PC-3 (cell line): Measurements from ENCODE around the gene SRD5A2. TPM values are rescaled to one million over a fixed set of nuclear protein-coding genes. Genes with fewer than 3 reads are reported as not detected.
"Not testable (repeated sequence)": the region's sequence is repeated elsewhere in the genome, so short reads cannot be mapped to it uniquely, and the experiment has no call there.

Source experiments
- ATAC-seq: fragments of 200-7000 bp; cut with Tn5 transposase; 2 replicates; pipeline ENCODE4 v1.9.1; 2020; ENCODE audit warnings: mild to moderate bottlenecking, moderate library complexity
- BruUV-seq: library from RNA; stranded (reverse); fragments of 400-500 nt; replicated peaks from 2 replicates; lab custom pipeline; 2021; lab: Mats Ljungman, UMichigan
- CTCF ChIA-PET: fragments of 300-600 bp; sonication (Branson Sonifier 250); formaldehyde crosslinking; loops from one replicate; lab custom pipeline; 2022; ENCODE audit warnings: antibody characterized with exemption; lab: Charles Lee
- POLR2A ChIA-PET: fragments of 300-600 bp; sonication (Branson Sonifier 250); formaldehyde crosslinking; loops from one replicate; lab custom pipeline; 2022; ENCODE audit warnings: antibody characterized with exemption; ENCODE audit not compliant: unreplicated experiment; lab: Charles Lee
- DNase-seq: peaks from one replicate; pipeline ENCODE4 v3.0.0-alpha.2; 2015
- H2AFZ ChIP-seq: fragments of 300-600 bp; sonication (generic); 2 replicates; pipeline ENCODE4 v1.6.0; 2016; ENCODE audit warnings: antibody characterized with exemption, low read length
- H3F3A ChIP-seq: fragments of 300-600 bp; sonication (generic); one replicate; pipeline ENCODE4 v1.6.0; 2017; ENCODE audit warnings: antibody characterized with exemption, low read length, control low read depth, mild to moderate bottlenecking; ENCODE audit not compliant: unreplicated experiment
- H3K27ac ChIP-seq: fragments of 300-600 bp; sonication (generic); 2 replicates; pipeline ENCODE4 v1.5.1; 2016; ENCODE audit warnings: mild to moderate bottlenecking, low read length
- H3K27me3 ChIP-seq: fragments of 300-600 bp; sonication (generic); 2 replicates; pipeline ENCODE4 v1.6.1; 2016; ENCODE audit warnings: low read length, mixed read lengths
- H3K36me3 ChIP-seq: fragments of 300-600 bp; sonication (generic); 2 replicates; pipeline ENCODE4 v1.6.1; 2016; ENCODE audit warnings: low read depth, mixed run types, low read length, mixed read lengths
- H3K4me1 ChIP-seq: fragments of 300-600 bp; sonication (generic); 2 replicates; pipeline ENCODE4 v1.5.1; 2016; ENCODE audit warnings: low read length; ENCODE audit not compliant: insufficient read depth
- H3K4me2 ChIP-seq: fragments of 300-600 bp; sonication (generic); 2 replicates; pipeline ENCODE4 v1.6.0; 2016; ENCODE audit warnings: low read length
- H3K4me3 ChIP-seq: fragments of 300-600 bp; sonication (generic); 2 replicates; pipeline ENCODE4 v1.5.1; 2016; ENCODE audit warnings: mild to moderate bottlenecking, low read length, mixed read lengths
- H3K79me2 ChIP-seq: fragments of 300-600 bp; sonication (generic); 2 replicates; pipeline ENCODE4 v1.6.1; 2017; ENCODE audit warnings: low read length, mixed read lengths
- H3K9ac ChIP-seq: fragments of 300-600 bp; sonication (generic); 2 replicates; pipeline ENCODE4 v1.6.0; 2016; ENCODE audit warnings: mild to moderate bottlenecking, low read length
- H3K9me2 ChIP-seq: fragments of 300-600 bp; sonication (generic); replicated peaks from 2 replicates; pipeline ENCODE4 v1.6.1; 2016; ENCODE audit warnings: mixed run types, low read length, mixed read lengths
- H3K9me3 ChIP-seq: fragments of 300-600 bp; sonication (generic); 2 replicates; pipeline ENCODE4 v1.6.1; 2016; ENCODE audit warnings: low read length, mixed read lengths
- H4K20me1 ChIP-seq: fragments of 300-600 bp; sonication (generic); 2 replicates; pipeline ENCODE4 v1.6.1; 2016; ENCODE audit warnings: low read length, mixed read lengths
- CTCF ChIP-seq: fragments of 300-600 bp; sonication (generic); conservative IDR thresholded peaks from 2 replicates; pipeline ENCODE4 v1.5.1; 2017; ENCODE audit warnings: antibody characterized with exemption, low read depth, mild to moderate bottlenecking, low read length
- EZH2 ChIP-seq: fragments of 300-600 bp; sonication (generic); IDR thresholded peaks from one replicate; pipeline ENCODE4 v1.6.1; 2017; ENCODE audit warnings: antibody characterized with exemption, mild to moderate bottlenecking, low read length; ENCODE audit not compliant: unreplicated experiment
- EZH2phosphoT487 ChIP-seq: fragments of 300-600 bp; sonication (generic); IDR thresholded peaks from 2 replicates; pipeline ENCODE4 v1.6.1; 2018; ENCODE audit warnings: mild to moderate bottlenecking, antibody characterized with exemption, low read length, borderline replicate concordance
- intact Hi-C: fragments of 100-400 bp; cut with micrococcal nuclease; formaldehyde crosslinking; loops from 2 replicates; pipeline ENCODE4 v1.9.0; 2023
- total RNA-seq: library from RNA; depleted of rRNA; stranded (reverse); fragments of >200 nt; gene quantifications from 2 replicates; pipeline ENCODE4 v1.2.3, GENCODE V29; 2014

SRD5A2 gene
- total RNA-seq, 1 experiment from 2014 or later, result 0.07 TPM

- H3K79me2 ChIP-seq, result no peaks in the 10 kb centered on the region
- CTCF ChIA-PET, result no interaction called here
- no peak overlapping the region for H3K9ac ChIP-seq
- no peaks in the 10 kb centered on the region for H3K9me3 ChIP-seq
- no peak overlapping the region for H3K4me3 ChIP-seq
- no peaks in the 10 kb centered on the region for H4K20me1 ChIP-seq
- DNase-seq (no peak), ATAC-seq (no peak)
- no peaks in the 10 kb centered on the region for H3F3A ChIP-seq
- no peak overlapping the region for H3K27ac ChIP-seq
- no peaks in the 10 kb centered on the region for H3K9me2 ChIP-seq
- POLR2A ChIA-PET, result no interaction called here
- BruUV-seq, result no TSS peak
- intact Hi-C loops, result no loop called here
- no peak overlapping the region for H2AFZ ChIP-seq
- TF ChIP-seq CTCF (no peak), EZH2 (no peak), EZH2phosphoT487 (no peak)
- H3K27me3 ChIP-seq, result peaks cover 6% of the 10 kb centered on the region; the same call in 1 of the 2 replicates
- no peaks in the 10 kb centered on the region for H3K36me3 ChIP-seq
- no peaks in the 10 kb centered on the region for H3K4me1 ChIP-seq
- no peak overlapping the region for H3K4me2 ChIP-seq
Observed at GRCh38 chr2:31504311-31504710, 76.4 kb downstream of the SRD5A2 start.

DNA sequence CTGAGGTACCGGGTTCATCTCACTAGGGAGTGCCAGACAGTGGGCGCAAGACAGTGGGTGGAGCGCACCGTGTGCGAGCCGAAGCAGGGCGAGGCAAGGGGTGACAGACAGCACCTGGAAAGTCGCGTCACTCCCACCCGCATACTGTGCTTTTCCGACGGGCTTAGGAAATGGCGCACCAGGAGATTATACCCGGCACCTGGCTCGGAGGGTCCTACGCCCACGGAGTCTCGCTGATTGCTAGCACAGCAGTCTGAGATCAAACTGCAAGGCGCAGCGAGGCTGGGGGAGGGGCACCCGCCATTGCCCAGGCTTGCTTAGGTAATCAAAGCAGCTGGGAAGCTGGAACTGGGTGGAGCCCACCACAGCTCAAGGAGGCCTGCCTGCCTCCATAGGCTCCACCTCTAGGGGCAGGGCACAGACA, 84.3 kb downstream of the SRD5A2 start:
- H3F3A ChIP-seq, H3K9ac ChIP-seq, H3K9me2 ChIP-seq, H2AFZ ChIP-seq, H3K4me2 ChIP-seq, CTCF ChIA-PET, DNase-seq, intact Hi-C loops, H3K27me3 ChIP-seq, H3K4me3 ChIP-seq, ATAC-seq, POLR2A ChIA-PET, H4K20me1 ChIP-seq, H3K4me1 ChIP-seq, H3K9me3 ChIP-seq, H3K27ac ChIP-seq, H3K36me3 ChIP-seq, H3K79me2 ChIP-seq, BruUV-seq: not testable (repeated sequence)

- peak overlapping the region; percentile 29; the same call in 1 of the 2 replicates for H3K4me2 ChIP-seq
- peak; percentile 81 for DNase-seq
- H3K27ac ChIP-seq, H3K4me1 ChIP-seq, CTCF ChIA-PET, H3K9ac ChIP-seq, H3K36me3 ChIP-seq, H3K79me2 ChIP-seq, H3F3A ChIP-seq, H3K27me3 ChIP-seq, H3K4me3 ChIP-seq, BruUV-seq, H4K20me1 ChIP-seq, H3K9me2 ChIP-seq, POLR2A ChIA-PET, intact Hi-C loops, H3K9me3 ChIP-seq: not testable (repeated sequence)
- ATAC-seq, result peak; percentile 71; the same call in 1 of the 2 replicates
- 0 out of 2 replicates have a peak overlapping the region, but pooled peaks have one; percentile 11 for H2AFZ ChIP-seq
Observed at GRCh38 chr2:31489339-31489738, 91.4 kb downstream of the SRD5A2 start.

DNA sequence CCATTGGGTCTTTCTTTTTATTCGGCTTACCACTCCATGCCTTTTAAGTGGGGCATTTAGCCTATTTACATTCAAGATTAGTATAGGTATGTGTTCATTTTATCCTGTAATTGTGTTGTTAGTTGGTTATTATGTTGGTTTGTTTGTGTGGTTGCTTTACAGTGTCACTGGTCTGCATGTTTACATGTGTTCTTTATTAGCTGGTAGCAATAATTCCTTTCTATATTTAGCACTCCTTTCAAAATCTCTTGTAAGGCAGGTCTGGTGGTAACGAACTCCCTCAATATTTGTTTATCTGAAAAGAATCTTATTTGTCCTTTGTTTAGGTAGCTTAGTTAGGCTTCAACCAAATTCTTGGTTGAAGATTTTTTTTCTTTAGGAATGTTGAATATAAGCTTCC, 97.5 kb downstream of the SRD5A2 start:
- Histone ChIP-seq H3K4me1 (no peaks in the 10 kb centered on the region), H4K20me1 (no peaks in the 10 kb centered on the region), H3K9ac (no peak overlapping the region), H3K9me3 (no peaks in the 10 kb centered on the region), H3K79me2 (no peaks in the 10 kb centered on the region), H3F3A (no peaks in the 10 kb centered on the region), H3K36me3 (no peaks in the 10 kb centered on the region), H2AFZ (no peak overlapping the region), H3K27ac (no peak overlapping the region), H3K27me3 (peaks cover 3% of the 10 kb centered on the region; the same call in 1 of the 2 replicates), H3K4me3 (no peak overlapping the region), H3K9me2 (no peaks in the 10 kb centered on the region), H3K4me2 (no peak overlapping the region)
- no peak for ATAC-seq
- no peak for TF ChIP-seq EZH2phosphoT487
- no peak for TF ChIP-seq CTCF
- no peak for TF ChIP-seq EZH2
- CTCF ChIA-PET, result no interaction called here
- DNase-seq, result no peak
- intact Hi-C loops, result no loop called here
- BruUV-seq, result no TSS peak
- POLR2A ChIA-PET, result no interaction called here
